CD4-positive, alpha-beta T cell (primary cell): ENCODE data around the gene GRK5. TPM values are rescaled to one million over a fixed set of nuclear protein-coding genes. Genes with fewer than 3 reads are reported as not detected.

Experiments used
- ATAC-seq: fragments of 200-7000 bp; cut with Tn5 transposase; one replicate; pipeline ENCODE4 v1.10.0; 2022; ENCODE audit warnings: mild to moderate bottlenecking; ENCODE audit not compliant: poor library complexity
- CTCF ChIA-PET: fragments of 350-600 bp; sonication (Branson Sonifier 250); formaldehyde crosslinking; loops from one replicate; lab custom pipeline; 2021; ENCODE audit warnings: antibody characterized with exemption, inconsistent platforms; lab: Charles Lee
- POLR2A ChIA-PET: fragments of 350-600 bp; sonication (Branson Sonifier 250); formaldehyde crosslinking; loops from one replicate; lab custom pipeline; 2021; ENCODE audit warnings: antibody characterized with exemption, inconsistent platforms; lab: Charles Lee
- DNase-seq, 14 experiments: peaks; one replicate each; pipeline ENCODE4 v3.0.0-alpha.2; 2013 to 2020; ENCODE audit warnings: mixed read lengths in 2 of 14
- H3K27ac ChIP-seq, 2 donors: one replicate each; pipeline versions ENCODE4 v1.5.1 to v1.7.0; 2013; ENCODE audit warnings: low read length in 2 of 2, low read depth in 1 of 2, mild to moderate bottlenecking in 1 of 2
- H3K27me3 ChIP-seq, 2 experiments: 1 replicate in 1 of 2; 2 replicates in 1 of 2; pipeline versions ENCODE4 v1.6.1 to v1.7.0; 2013; ENCODE audit warnings: low read length in 2 of 2, control low read depth in 1 of 2, mild to moderate bottlenecking in 1 of 2, moderate library complexity in 1 of 2; ENCODE audit not compliant: insufficient read depth in 2 of 2, control insufficient read depth in 1 of 2
- H3K36me3 ChIP-seq: one replicate; pipeline ENCODE4 v1.6.1; 2013; ENCODE audit warnings: low read length, control low read depth; ENCODE audit not compliant: insufficient read depth
- H3K4me1 ChIP-seq: one replicate; pipeline ENCODE4 v1.6.1; 2013; ENCODE audit warnings: low read length, control low read depth; ENCODE audit not compliant: insufficient read depth
- H3K4me3 ChIP-seq: one replicate; pipeline ENCODE4 v1.5.1; 2013; ENCODE audit warnings: mild to moderate bottlenecking, low read length, moderate library complexity
- H3K9me3 ChIP-seq, 2 experiments: 1 replicate in 1 of 2; 2 replicates in 1 of 2; pipeline versions ENCODE4 v1.6.1 to v1.7.0; 2013; ENCODE audit warnings: low read length in 2 of 2, mild to moderate bottlenecking in 2 of 2, control low read depth in 1 of 2, moderate library complexity in 1 of 2; ENCODE audit not compliant: control insufficient read depth in 1 of 2, insufficient read depth in 1 of 2
- H3K27ac Mint-ChIP-seq: one replicate; pipeline ENCODE4 v1.8.0; 2020; ENCODE audit warnings: mixed read lengths
- H3K27me3 Mint-ChIP-seq: one replicate; pipeline ENCODE4 v1.8.0; 2021; ENCODE audit warnings: mixed read lengths
- H3K36me3 Mint-ChIP-seq: one replicate; pipeline ENCODE4 v1.8.0; 2021; ENCODE audit warnings: low read depth, mixed read lengths
- H3K4me1 Mint-ChIP-seq: one replicate; pipeline ENCODE4 v1.8.0; 2021; ENCODE audit warnings: low read depth, mixed read lengths
- H3K4me3 Mint-ChIP-seq: one replicate; pipeline ENCODE4 v1.8.0; 2020; ENCODE audit warnings: mild to moderate bottlenecking, mixed read lengths
- H3K9me3 Mint-ChIP-seq: one replicate; pipeline ENCODE4 v1.8.0; 2020; ENCODE audit warnings: mixed read lengths
- intact Hi-C, 2 experiments: fragments of 100-400 bp; cut with DNase I in 1 of 2; cut with micrococcal nuclease in 1 of 2; formaldehyde crosslinking; loops; one replicate each; pipeline versions ENCODE4 v1.15.1 to v1.9.0; 2023 to 2025; cut with DNase I, micrococcal nuclease
- total RNA-seq, 174 experiments: library from RNA in 2 of 174; stranded (reverse) in 2 of 174; gene quantifications; one replicate each; pipeline ENCODE4 v1.2.3 and lab custom pipeline; 2021 to 2026
- TF ChIP-seq, protein P1 (sequence below): fragments of 200-600 bp; IDR thresholded peaks from one replicate; pipeline ENCODE4 v1.8.0; 2022; ENCODE audit warnings: antibody characterized with exemption, mild to moderate bottlenecking

The GRK5 gene
- total RNA-seq, 2 experiments from 2014 or later: 19.2 to 20.8 TPM

DNA sequence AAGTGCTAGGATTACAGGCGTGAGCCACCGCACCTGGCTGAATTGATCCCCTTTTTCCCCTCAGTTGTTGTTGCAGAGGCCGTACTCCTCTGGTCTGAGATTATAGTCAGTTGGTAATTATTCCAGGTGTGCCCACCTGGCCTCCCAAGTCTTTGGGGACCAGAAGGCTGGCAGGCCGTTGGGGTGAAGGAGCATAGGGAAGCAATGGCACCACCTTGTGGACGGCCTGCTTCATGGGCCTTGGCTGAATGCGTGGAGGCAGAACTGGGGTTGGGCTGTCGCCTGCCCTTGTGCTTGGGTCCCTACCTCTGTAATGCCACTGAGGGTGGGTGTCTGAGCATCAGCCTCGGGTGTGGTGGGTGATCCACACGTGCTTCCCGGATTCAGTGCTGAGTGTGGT, 209.5 kb downstream of the GRK5 start:
- Mint-ChIP-seq H3K9me3 (no peaks in the 10 kb centered on the region), H3K4me3 (no peak overlapping the region), H3K27ac (no peak overlapping the region), H3K27me3 (no peaks in the 10 kb centered on the region), H3K36me3 (no peaks in the 10 kb centered on the region), H3K4me1 (no peaks in the 10 kb centered on the region)
- no peaks in the 10 kb centered on the region for H3K27me3 ChIP-seq
- no peaks in the 10 kb centered on the region for H3K9me3 ChIP-seq
- DNase-seq (peak; percentile 55 to 84 (median 62)), ATAC-seq (peak; percentile 86)
- H3K4me1 ChIP-seq: no peaks in the 10 kb centered on the region
- H3K4me3 ChIP-seq: no peak overlapping the region
- intact Hi-C loops: loop anchor here (1.0 to 5.0 kb wide), 5 partner anchors 110 to 275 kb away; no protein-coding TSS in a partner anchor
- TF ChIP-seq, protein P1, sequence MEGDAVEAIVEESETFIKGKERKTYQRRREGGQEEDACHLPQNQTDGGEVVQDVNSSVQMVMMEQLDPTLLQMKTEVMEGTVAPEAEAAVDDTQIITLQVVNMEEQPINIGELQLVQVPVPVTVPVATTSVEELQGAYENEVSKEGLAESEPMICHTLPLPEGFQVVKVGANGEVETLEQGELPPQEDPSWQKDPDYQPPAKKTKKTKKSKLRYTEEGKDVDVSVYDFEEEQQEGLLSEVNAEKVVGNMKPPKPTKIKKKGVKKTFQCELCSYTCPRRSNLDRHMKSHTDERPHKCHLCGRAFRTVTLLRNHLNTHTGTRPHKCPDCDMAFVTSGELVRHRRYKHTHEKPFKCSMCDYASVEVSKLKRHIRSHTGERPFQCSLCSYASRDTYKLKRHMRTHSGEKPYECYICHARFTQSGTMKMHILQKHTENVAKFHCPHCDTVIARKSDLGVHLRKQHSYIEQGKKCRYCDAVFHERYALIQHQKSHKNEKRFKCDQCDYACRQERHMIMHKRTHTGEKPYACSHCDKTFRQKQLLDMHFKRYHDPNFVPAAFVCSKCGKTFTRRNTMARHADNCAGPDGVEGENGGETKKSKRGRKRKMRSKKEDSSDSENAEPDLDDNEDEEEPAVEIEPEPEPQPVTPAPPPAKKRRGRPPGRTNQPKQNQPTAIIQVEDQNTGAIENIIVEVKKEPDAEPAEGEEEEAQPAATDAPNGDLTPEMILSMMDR: peak; percentile 63
- ChIA-PET CTCF (interaction anchor here (3.8 kb wide), 1 partner anchor 210 kb away, joined by 18 read pairs; the partner anchor contains the start of gene GRK5), POLR2A (interaction anchor here (1.4 kb wide), 1 partner anchor 210 kb away, joined by 5 read pairs; the partner anchor contains the start of gene GRK5)
- H3K27ac ChIP-seq: no peak overlapping the region
- H3K36me3 ChIP-seq: peaks cover 4% of the 10 kb centered on the region

DNA sequence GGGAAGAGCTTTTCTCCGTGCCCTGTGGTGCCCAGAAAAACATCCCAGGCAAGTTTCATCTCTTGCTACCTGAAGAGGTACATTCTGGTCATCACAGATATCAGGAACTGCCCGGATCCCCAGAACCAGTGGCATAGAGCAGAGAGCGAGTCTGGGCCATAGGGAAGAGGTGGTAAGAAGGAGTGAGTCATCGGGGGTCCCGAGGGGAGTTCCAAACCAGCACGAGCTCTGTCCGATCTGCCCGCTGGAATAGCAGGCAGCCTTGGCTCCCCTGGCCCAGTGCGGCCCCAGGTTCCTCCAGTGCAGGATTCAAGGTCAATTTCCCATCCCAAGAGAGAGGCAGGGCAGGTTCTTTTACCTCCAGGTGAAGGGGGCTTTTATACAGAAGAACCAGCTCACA, 210.5 kb downstream of the GRK5 start:
- CTCF ChIA-PET: interaction anchor here (2.8 to 3.8 kb wide), 2 partner anchors 211 to 219 kb away, joined by 12 to 18 read pairs; partner anchors contain the start of gene GRK5
- TF ChIP-seq, protein P1: no peak
- intact Hi-C loops: loop anchor here (1.0 to 5.0 kb wide), 5 partner anchors 111 to 276 kb away; no protein-coding TSS in a partner anchor
- DNase-seq (no peak), ATAC-seq (no peak)
- Mint-ChIP-seq H3K9me3 (no peaks in the 10 kb centered on the region), H3K4me1 (no peaks in the 10 kb centered on the region), H3K4me3 (no peak overlapping the region), H3K36me3 (no peaks in the 10 kb centered on the region), H3K27ac (no peak overlapping the region), H3K27me3 (no peaks in the 10 kb centered on the region)
- POLR2A ChIA-PET: interaction anchor here (0.9 to 1.2 kb wide), 2 partner anchors 211 to 219 kb away, joined by 4 read pairs; partner anchors contain the start of gene GRK5
- Histone ChIP-seq H3K4me3 (no peak overlapping the region), H3K27ac (no peak overlapping the region), H3K4me1 (no peaks in the 10 kb centered on the region), H3K27me3 (no peaks in the 10 kb centered on the region), H3K9me3 (no peaks in the 10 kb centered on the region), H3K36me3 (peaks cover 4% of the 10 kb centered on the region)

DNA sequence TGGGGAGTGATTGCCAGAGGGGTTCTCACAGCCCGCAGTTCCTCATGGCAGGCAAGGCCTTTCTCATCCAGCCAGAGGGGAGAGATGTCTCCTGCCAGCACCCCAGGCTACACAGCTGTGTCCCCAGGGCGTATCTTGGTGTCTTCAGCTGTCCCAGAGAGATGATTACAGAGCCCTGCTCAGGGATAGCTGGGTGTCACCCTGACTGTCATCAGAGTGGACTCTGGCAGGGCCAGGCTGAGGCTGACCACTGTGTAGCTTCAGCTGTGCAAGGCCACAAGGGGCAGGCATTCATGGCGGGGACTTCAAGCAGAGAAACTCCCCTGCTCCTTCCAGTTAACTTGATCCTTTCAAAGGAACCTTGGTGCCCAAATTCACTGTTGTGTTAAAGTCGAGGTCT, 211.0 kb downstream of the GRK5 start:
- TF ChIP-seq, protein P1: no peak
- Histone ChIP-seq H3K27ac (no peak overlapping the region), H3K36me3 (peaks cover 8% of the 10 kb centered on the region), H3K4me3 (no peak overlapping the region), H3K9me3 (no peaks in the 10 kb centered on the region), H3K4me1 (no peaks in the 10 kb centered on the region), H3K27me3 (no peaks in the 10 kb centered on the region)
- Mint-ChIP-seq H3K4me3 (no peak overlapping the region), H3K9me3 (no peaks in the 10 kb centered on the region), H3K27ac (no peak overlapping the region), H3K36me3 (no peaks in the 10 kb centered on the region), H3K27me3 (no peaks in the 10 kb centered on the region), H3K4me1 (no peaks in the 10 kb centered on the region)
- intact Hi-C loops: loop anchor here (5.0 kb wide), 2 partner anchors 111 to 276 kb away; no protein-coding TSS in a partner anchor
- DNase-seq (no peak), ATAC-seq (no peak)
- ChIA-PET CTCF (interaction anchor here (2.8 to 3.8 kb wide), 2 partner anchors 211 to 220 kb away, joined by 12 to 18 read pairs; partner anchors contain the start of gene GRK5), POLR2A (interaction anchor here (0.9 to 1.2 kb wide), 2 partner anchors 212 to 219 kb away, joined by 4 read pairs; partner anchors contain the start of gene GRK5)
